Skin epidermis (tissue), 12 donors: ENCODE data around the gene FAM241B.
A peak's percentile ranks its signal among the peaks of the same experiment; 100 is the strongest.

Experiments used
- H3K27ac ChIP-seq, 21 experiments: fragments of 200-600 bp; sonication (generic) in 11 of 21; one replicate each; pipeline ENCODE4 v1.5.0; 2020; ENCODE audit warnings: mild to moderate bottlenecking in 3 of 21, inconsistent platforms in 2 of 21, moderate library complexity in 2 of 21
- H3K4me3 ChIP-seq, 7 experiments: fragments of 200-600 bp; sonication (generic) in 2 of 7; one replicate each; pipeline ENCODE4 v1.5.0; 2020; ENCODE audit warnings: inconsistent platforms in 2 of 7, mild to moderate bottlenecking in 2 of 7, moderate library complexity in 1 of 7

FAM241B gene, protein sequence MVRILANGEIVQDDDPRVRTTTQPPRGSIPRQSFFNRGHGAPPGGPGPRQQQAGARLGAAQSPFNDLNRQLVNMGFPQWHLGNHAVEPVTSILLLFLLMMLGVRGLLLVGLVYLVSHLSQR

DNA sequence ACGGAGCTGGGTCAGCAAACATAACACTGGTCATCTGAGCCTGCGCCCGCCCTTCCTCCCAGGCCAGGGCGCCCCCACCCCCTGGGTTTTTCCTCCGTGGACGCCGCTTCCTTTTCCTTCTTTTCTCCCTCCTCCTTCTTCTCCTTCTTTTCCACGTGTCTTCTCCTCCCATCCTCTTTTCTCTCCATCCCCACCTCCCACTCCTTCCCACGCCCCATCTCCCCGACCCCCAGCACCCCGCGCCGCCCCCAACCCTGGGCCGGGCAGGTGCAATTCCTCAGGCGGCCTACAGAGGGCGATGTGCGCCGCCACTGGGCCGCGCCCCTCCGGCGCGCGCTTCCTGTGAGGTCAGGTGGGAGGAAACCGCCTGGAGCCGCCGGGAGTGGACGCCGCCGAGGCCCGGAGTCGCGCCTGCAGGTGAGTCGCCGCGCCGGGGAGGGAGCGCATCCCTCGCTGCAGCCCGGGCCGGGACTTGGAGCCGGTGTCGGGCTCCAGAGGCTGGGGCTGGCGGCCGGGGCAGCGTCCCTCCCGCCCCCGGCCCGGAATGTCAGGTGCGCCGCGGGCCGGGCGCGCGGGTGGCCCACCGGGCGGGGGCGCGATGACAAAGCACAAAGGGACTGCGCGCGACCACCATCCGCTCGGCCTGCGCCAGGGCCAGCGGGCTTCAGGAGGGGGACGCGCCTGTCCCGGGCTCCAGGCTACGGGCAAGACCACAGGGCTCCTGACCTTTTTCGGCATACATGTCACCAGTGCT lies at the start of gene FAM241B:
TSS of gene FAM241B (plus strand) at position 351 of the 754 bp plus-strand sequence. CDS start 1,497 bp downstream, outside the sequence.
- H3K27ac ChIP-seq: peak within 1 kb of the TSS in 8 of 21 experiments; percentile 2 to 77 (median 41)

DNA sequence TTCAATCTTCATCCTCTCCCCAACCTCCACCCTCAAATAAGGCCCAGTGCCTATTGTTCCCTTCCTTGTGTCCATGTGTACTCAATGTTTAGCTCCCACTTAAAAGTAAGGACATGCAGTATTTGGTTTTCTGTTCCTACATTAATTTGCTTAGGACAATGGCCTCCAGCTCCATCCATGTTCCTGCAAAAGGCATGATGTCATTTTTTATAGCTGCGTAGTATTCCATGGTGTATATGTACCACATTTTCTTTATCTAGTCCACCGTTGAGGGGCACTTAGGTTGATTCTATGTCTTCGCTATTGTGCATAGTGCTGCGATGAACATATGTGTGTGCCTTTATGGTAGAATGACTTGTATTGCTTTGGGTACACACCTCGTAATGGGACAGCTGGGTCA lies 49.6 kb upstream of the FAM241B start:
- Histone ChIP-seq H3K27ac (no peak overlapping the region), H3K4me3 (no peak overlapping the region)

More for the DNA sequence above, at the start of gene FAM241B:
- peak within 1 kb of the TSS; percentile 30 to 73 (median 47) for H3K4me3 ChIP-seq

DNA sequence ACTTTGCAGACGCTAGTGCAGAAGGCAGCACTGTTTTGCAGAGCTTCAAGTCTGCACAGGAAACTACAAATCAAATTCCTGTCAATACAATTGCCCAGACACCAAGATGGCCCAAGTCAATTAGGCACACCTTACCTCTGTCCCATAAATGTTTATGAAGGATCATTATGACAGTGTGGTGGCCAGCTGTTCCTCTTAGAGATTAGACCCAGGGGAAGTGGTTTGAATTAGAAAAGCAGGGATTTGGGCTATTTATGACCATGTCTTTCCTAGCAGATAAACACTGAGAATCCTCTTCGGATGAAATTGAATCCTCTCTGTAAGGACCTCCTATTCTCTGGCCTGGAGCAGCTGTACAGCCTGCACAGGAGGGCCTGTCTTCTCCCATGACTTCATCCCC lies 46.9 kb upstream of the FAM241B start:
- Histone ChIP-seq H3K27ac (no peak overlapping the region), H3K4me3 (no peak overlapping the region)

DNA sequence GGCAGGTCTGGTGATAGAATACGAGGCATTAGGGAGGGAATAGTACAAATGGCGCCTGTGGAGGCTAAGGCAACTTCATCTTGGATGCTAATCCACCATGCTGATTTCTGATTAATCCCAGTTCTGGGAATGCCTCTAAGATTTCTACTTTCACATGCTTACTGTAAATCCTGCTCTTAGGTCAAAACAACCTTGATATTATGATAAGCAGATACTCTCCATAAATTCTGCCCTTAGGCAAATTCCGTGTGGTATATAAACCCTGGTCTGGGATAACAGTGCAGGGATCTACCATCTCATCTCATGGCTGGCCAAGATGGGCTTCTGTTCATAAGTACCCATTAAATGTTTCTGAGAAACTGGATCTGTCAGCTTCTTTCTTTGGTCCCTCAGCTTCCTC lies 45.4 kb upstream of the FAM241B start:
- Histone ChIP-seq H3K4me3 (no peak overlapping the region), H3K27ac (no peak overlapping the region)

DNA sequence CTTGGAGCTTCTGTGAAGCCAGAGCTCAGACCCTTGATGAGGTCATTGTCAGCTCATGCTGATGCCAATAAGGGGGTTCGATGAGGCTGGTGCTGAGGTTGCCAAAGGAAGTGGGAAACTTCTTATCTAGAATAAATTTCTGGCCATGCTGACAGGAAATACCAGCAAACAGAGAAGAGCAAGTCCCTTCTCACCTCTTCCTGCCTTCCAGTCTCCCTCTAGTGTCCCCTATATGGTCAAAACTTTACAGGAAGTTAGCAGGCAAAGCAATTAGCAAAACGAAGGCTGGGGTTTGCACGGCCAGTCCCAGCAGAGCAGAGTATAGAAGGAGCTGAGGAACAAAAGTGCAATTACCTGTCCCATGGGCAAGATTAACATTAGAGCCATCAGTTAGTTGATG lies 41.7 kb upstream of the FAM241B start:
- no peak overlapping the region for H3K27ac ChIP-seq
- no peak overlapping the region for H3K4me3 ChIP-seq

DNA sequence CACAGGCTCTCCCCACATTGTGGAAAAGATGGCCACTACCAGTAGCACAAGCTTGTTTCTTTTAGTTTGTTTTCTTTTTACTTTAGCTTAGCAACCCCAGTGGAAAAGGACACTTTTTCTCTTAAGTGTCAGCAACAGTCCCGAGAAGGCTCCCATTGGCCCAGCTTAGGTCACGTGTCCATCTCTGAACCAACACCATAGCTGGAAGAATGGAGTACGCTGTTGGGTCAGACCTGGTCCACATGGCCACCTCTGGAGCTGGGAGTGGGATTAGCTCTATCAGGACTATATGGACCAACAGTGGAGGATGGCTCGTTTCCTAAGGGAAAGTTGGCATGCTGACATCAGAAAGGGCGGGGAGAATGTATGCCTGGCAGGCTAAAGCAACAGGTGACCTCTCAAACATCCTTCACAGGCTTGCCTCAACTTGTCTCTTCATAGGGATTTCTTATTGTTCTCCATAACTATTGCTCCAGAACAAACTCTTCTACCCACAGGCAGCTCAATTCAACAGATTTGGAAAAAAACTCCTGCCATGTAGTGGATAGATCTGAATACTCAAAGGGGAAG lies 29.2 kb upstream of the FAM241B start:
- no peak overlapping the region for H3K4me3 ChIP-seq

DNA sequence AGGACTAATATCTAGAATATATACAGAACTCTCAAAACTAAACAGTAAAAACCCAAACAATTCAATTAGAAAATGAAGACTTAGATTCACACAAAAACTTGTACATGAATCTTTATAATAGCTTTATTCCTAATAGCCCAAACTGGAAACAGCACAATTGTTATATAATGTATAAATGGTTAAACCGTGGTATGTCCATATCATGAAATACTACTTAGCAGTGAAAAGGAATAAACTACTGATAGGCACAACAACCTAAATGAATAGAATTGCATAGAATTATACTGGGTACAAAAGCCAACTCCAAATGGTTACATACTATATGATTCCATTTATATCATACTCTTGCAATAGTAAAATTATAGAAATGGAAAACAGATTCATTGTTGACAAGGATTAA lies 21.0 kb upstream of the FAM241B start:
- Histone ChIP-seq H3K27ac (no peak overlapping the region), H3K4me3 (no peak overlapping the region)

More for the DNA sequence above, 29.2 kb upstream of the FAM241B start:
- H3K27ac ChIP-seq: no peak overlapping the region

DNA sequence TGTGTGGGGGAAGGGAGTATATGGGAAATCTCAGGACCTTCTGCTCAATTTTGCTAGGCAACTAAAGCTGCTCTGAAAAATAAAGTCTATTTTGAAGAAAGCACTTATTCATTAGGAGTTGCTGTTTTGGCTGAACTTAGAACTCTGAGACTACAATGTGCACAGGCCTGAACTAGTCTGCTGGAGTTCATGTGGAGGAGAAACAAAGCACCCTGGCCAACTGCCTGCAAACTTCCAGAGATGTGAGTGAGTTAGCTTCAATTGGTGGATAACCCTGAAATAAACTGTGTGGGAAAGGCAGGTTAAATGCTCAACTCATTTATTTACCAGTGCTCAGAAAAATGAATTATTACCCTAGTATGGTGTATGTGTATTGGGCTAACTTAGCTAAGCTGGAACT lies 17.3 kb upstream of the FAM241B start:
- Histone ChIP-seq H3K4me3 (no peak overlapping the region), H3K27ac (no peak overlapping the region)

DNA sequence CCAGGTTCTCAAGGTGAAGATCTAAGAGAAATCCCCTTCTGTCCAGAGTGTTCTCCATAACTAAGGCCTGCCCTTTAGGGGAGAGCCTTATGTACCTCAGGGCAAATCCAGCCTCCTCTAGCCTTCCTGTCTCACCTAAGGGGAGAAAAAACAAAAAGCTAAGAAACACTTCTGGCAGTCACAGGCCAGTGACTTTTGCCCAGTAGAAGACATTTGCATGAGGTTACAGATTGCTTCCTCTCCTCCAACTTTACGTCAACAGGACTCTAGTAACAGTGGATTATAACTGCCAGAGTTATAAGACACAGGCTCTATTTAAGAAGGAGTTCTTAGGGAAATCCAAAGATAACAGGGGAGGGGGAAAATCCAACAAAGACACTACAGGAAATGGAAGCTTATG lies 15.9 kb upstream of the FAM241B start:
- Histone ChIP-seq H3K27ac (no peak overlapping the region), H3K4me3 (no peak overlapping the region)

DNA sequence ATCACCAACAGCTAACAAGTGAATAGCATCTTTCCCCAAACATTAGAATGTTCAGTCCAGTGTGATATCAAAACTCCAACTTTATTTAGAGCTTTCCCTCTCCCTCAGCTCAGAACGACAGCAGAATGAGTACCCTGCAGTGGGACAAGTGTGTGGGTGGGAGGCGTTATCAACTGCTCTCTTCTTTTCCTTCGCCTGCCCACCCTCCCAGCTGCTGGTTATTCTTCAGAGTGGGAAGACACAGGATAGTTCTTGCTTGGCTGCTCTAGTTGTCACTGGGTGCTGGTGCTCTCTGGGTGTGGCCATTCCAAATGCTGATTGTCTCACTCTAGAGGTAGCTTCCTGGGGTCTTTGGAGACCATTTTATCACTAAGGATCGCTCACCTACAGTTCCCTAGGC lies 13.7 kb upstream of the FAM241B start:
- H3K27ac ChIP-seq: no peak overlapping the region

DNA sequence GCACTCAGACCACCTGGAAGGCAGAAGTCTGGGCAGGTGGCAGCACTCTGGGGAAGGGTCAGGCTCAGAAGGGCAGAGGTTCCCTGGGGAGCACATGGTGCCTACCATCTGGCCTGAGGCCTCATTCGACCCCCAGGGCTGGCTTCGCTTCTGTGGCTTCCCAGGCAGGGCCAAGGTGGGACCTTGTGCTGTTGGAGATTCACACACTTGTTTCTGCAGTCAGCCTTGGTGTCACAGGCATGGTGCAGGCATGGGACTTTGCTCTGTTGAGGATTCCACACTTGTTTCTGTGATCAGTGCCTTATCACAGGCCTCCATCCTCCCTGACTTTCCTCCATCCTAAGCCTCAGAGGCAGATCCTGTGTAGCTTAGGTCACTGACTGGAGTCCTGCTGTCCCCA lies 11.3 kb upstream of the FAM241B start:
- H3K4me3 ChIP-seq: no peak overlapping the region
- no peak overlapping the region for H3K27ac ChIP-seq

More for the DNA sequence above, 13.7 kb upstream of the FAM241B start:
- no peak overlapping the region for H3K4me3 ChIP-seq

DNA sequence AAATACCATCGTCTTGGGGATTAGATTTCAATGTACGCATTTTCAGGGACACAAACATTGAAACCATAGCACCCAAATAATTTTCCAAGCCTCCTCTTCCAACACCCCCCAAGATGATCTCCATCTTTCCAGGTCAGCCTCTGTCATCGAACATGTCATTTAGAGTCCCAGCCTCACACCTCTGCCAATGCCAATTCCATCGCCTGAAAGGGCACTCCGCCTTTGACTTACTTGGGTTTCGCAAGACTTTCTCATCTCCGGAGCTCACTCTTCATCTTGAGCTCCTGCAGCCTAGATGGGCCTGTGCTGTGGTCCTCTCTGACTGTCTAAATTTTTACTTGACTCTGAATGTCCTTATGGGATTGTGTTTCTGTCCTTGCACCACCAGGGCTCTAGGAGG lies 10.4 kb upstream of the FAM241B start:
- no peak overlapping the region for H3K4me3 ChIP-seq

DNA sequence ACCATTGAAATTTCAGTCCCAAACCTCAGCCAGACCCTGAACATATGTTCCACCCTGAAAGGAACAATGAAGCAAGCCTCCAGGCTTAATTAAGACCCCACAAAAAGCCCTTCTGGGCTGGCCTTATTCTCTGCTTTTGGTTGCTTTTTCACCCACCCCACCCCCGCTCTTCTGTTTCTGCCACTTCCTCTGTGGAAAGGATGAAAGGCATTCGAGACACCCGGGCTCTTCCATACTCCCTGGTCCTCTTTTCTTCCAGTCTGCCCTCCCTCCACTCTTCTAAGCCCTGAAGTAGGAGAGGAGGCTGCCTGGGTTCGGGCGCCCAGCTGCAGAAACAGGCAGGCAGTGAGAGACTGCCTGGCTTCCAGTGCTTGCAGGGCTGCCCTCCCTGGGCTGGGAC lies 9.4 kb upstream of the FAM241B start:
- no peak overlapping the region for H3K4me3 ChIP-seq
- no peak overlapping the region for H3K27ac ChIP-seq

More for the DNA sequence above, 10.4 kb upstream of the FAM241B start:
- H3K27ac ChIP-seq: no peak overlapping the region

DNA sequence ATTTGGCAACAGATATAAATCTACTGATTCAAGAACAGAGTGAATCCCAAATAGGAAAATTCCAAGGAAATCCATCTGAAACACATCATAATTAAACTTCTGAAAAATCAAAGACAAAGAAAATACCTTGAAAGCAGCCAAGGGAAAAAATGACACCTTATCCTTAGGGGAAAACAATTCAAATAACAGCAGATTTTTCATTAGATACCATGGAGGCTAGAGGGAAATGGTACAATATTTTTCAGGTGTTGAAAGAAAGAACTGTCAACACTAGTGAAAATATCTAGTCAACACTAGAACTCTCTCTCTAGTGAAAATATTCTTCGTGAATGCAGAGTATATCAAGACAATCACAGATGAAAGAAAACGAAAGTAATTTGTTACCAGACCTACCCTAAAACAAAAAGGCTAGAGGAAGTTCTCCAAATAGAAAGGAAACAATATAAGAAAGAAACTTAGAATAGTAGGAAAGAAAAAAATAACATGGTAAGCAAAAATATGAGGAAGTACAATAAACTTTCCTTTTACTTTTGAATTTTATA lies 5.7 kb upstream of the FAM241B start:
- no peak overlapping the region for H3K4me3 ChIP-seq
- H3K27ac ChIP-seq: no peak overlapping the region

DNA sequence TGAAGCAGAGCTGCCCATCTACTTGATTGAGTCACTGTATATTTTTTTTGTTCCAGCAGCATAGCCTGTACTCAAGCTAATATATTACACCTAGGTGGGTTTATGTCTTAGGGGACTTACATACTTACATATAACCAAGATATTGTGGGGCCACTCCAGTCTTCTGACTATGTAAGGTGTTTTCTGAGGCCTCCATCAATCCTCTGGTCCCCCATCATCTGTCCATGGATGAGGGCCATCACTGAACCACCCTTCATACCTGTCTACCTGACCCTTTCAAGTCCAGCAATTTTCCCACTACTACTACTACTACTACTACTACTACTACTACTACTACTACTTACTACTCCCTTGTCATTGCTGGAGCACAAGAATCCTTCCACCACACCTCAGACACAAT lies 3.2 kb upstream of the FAM241B start:
- no peak overlapping the region for H3K4me3 ChIP-seq
- H3K27ac ChIP-seq: no peak overlapping the region

DNA sequence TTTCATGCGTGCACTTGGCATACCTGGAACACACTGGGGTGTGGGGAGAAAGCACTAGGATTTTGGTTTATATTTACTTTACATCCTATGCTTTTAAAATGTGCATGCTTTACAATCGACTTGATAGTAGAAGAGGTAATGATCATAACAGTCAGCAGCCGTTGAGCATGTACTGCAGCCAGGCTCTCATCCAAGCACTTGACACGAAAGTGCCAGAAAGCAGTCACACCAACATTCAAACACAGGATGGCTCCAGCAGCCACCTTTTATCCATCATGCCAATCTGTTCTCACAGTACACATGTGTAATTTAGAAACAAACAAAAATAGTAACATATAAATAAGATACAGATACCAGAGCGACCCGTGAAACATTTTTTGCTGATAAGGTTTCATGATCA lies 1.2 kb upstream of the FAM241B start:
- H3K27ac ChIP-seq: no peak overlapping the region
- H3K4me3 ChIP-seq: no peak overlapping the region

DNA sequence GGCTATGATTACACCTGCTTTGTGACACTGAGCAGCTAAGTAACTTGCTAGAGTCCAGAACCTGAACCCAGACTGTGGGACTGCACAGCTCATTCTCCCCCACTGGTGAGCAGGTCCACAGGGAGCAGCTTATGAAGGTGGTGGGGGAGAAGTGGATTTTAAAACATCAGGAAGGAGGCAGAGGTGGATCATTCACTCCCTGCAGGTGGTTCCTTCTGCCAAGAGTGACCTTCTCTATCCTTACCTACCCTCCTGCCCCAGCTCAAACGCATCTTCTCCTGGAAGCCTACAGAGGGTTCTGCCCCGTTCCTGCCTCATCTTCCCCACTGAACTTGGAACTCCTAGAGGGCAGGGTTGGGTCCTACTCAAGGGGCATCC lies 539 bp upstream of the FAM241B start:
- Histone ChIP-seq H3K27ac (peak overlapping the region in 2 of 21 experiments; percentile 2 to 72), H3K4me3 (peak overlapping the region in 6 of 7 experiments; percentile 30 to 73 (median 44))

DNA sequence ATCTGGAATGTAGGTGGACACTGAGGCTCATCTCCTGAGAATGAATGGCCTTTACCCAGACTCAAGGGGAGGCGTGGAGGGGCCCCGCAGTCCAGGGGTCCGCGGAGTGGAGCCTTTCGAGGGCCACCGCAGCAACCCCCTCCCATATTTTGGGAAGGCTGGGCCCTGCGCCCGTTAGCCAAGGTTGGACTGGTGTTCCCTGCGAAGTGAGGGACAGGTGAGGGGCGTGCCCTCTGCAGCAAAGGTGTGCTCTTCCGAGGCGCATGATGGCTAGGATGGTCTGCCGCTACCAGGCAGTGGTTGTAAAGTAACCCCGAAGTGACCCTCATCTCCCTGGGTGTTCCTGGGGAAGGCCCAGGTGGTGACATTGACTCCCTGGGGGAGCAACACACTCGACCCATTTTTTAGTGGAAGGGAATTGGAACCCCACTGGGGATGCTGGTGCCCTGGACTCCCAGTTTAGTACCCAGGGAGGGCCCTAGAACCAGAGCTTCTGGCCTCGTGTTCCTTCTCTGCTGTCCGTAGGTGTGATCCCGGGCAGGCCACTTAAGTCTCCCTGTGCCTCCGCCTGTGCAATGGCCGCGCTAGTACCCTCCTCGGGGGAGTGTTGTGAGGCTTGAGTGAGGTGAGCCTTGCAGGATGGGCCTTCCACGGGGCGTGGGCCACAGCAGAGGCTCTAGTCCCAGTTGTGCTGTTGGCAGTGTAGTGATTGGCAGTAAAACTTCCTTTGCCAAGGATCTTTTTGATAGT lies 779 bp downstream of the FAM241B start:
- H3K27ac ChIP-seq: peak overlapping the region in 3 of 21 experiments; percentile 2 to 68 (median 33)
- H3K4me3 ChIP-seq: peak overlapping the region; percentile 30 to 73 (median 47)

DNA sequence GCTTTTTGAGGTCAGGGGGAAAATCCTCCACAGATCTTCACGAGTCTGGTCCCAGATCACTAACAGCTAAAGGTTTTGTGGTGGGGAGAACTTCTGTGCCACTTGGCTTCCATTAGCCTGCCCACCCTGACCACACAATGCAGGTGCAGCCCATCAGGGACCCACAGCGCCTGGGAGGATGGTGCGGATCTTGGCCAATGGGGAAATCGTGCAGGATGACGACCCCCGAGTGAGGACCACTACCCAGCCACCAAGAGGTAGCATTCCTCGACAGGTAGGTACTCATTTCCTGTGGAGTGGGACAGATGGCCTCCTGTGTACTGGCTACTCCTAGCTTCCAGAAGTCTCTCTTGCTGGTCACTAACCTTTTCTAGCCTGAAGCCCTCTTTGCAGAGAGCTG lies 1.5 kb downstream of the FAM241B start:
- Histone ChIP-seq H3K4me3 (no peak overlapping the region), H3K27ac (no peak overlapping the region)

DNA sequence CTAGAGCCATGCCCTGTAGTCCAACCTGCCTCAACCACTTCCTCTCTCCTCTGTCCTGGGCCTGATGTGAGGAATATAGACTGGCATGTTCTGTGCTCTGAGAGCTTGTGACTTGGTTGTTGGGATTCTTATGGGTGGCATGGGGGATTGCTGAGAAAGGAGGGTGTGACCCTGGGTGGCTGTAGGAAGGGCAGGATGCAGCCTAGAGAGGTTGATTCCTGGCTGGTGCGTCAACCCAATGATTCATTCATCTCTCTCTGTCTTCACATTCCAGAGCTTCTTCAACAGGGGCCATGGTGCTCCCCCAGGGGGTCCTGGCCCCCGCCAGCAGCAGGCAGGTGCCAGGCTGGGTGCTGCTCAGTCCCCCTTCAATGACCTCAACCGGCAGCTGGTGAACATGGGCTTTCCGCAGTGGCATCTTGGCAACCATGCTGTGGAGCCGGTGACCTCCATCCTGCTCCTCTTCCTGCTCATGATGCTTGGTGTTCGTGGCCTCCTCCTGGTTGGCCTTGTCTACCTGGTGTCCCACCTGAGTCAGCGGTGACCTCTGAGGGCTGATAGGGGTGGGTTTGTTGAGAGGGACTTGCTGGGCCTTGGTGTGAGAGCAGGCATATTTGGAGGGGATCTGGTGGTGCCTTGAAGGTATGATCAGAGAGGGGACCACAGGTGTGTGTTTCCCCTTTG lies 2.6 kb downstream of the FAM241B start:
- Histone ChIP-seq H3K4me3 (no peak overlapping the region), H3K27ac (no peak overlapping the region)
